Body of pancreas (tissue), 4 donors: Measurements from ENCODE around the gene AGBL5.

Experiments used
- POLR2A ChIP-seq, 3 donors: fragments of 450-650 bp; IDR thresholded peaks; one replicate each; pipeline ENCODE4 v1.6.1; 2016; ENCODE audit warnings: antibody characterized with exemption in 3 of 3, mild to moderate bottlenecking in 2 of 3
- TF ChIP-seq, protein P1 (sequence below), 7 experiments: fragments of 450-650 bp in 4 of 7; fragments of 200-600 bp in 3 of 7; sonication (generic) in 3 of 7; IDR thresholded peaks; one replicate each; pipeline ENCODE4 v1.5.1; 2016 to 2019; ENCODE audit warnings: antibody characterized with exemption in 7 of 7

DNA sequence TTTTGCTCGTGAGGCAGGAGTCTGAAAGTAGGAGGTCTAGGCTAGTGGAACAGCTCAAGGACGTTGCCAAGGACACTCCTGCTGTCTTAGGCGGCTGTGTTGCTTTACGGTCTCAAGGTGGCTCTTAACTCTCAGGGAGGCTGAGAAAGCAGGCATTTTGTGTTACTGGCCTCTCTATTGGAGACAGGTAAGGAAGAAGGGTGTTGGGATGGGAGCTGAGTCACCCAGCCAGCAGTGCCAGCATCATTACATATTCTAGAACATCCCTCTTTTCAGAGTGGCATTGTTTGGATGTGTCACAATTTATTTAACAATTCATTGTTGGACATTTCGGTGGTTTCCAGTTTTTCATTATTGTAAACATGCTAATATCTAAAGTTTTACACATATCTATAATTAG is 49.5 kb upstream of the AGBL5 start:
- no peak for TF ChIP-seq POLR2A (IDR thresholded peaks at IDR 0.05)
- TF ChIP-seq, protein P1, sequence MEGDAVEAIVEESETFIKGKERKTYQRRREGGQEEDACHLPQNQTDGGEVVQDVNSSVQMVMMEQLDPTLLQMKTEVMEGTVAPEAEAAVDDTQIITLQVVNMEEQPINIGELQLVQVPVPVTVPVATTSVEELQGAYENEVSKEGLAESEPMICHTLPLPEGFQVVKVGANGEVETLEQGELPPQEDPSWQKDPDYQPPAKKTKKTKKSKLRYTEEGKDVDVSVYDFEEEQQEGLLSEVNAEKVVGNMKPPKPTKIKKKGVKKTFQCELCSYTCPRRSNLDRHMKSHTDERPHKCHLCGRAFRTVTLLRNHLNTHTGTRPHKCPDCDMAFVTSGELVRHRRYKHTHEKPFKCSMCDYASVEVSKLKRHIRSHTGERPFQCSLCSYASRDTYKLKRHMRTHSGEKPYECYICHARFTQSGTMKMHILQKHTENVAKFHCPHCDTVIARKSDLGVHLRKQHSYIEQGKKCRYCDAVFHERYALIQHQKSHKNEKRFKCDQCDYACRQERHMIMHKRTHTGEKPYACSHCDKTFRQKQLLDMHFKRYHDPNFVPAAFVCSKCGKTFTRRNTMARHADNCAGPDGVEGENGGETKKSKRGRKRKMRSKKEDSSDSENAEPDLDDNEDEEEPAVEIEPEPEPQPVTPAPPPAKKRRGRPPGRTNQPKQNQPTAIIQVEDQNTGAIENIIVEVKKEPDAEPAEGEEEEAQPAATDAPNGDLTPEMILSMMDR (IDR thresholded peaks at IDR 0.05): no peak
